MM.1S (cell line): Measurements from ENCODE around the gene HES2.
A peak's percentile ranks its signal among the peaks of the same experiment; 100 is the strongest.

ENCODE experiments used
- DNase-seq: peaks from one replicate; pipeline ENCODE4 v3.0.0-alpha.2; 2015
- H2AFZ ChIP-seq: fragments of 300-600 bp; sonication (generic); 2 replicates; pipeline ENCODE4 v1.6.0; 2016; ENCODE audit warnings: antibody characterized with exemption, low read length
- H3F3A ChIP-seq: fragments of 300-600 bp; sonication (generic); 2 replicates; pipeline ENCODE4 v1.6.1; 2016; ENCODE audit warnings: mild to moderate bottlenecking, antibody characterized with exemption, low read length, moderate library complexity, mixed read lengths; ENCODE audit not compliant: insufficient read depth
- H3K27ac ChIP-seq: fragments of 300-600 bp; sonication (generic); 2 replicates; pipeline ENCODE4 v1.5.1; 2016; ENCODE audit warnings: mild to moderate bottlenecking, low read length
- H3K27me3 ChIP-seq: fragments of 300-600 bp; sonication (generic); replicated peaks from 2 replicates; pipeline ENCODE4 v1.6.0; 2016; ENCODE audit warnings: low read length; ENCODE audit not compliant: insufficient read depth
- H3K36me3 ChIP-seq: fragments of 300-600 bp; sonication (generic); replicated peaks from 2 replicates; pipeline ENCODE4 v1.6.1; 2016; ENCODE audit warnings: mild to moderate bottlenecking, low read length, mixed read lengths; ENCODE audit not compliant: insufficient read depth
- H3K4me1 ChIP-seq: fragments of 300-600 bp; sonication (generic); 2 replicates; pipeline ENCODE4 v1.6.1; 2016; ENCODE audit warnings: low read length, mixed read lengths
- H3K4me2 ChIP-seq: fragments of 300-600 bp; sonication (generic); 2 replicates; pipeline ENCODE4 v1.6.0; 2016; ENCODE audit warnings: low read depth, low read length
- H3K4me3 ChIP-seq: fragments of 300-600 bp; sonication (generic); 2 replicates; pipeline ENCODE4 v1.5.1; 2016; ENCODE audit warnings: low read length, mixed read lengths
- H3K79me2 ChIP-seq: fragments of 300-600 bp; sonication (generic); 2 replicates; pipeline ENCODE4 v1.6.1; 2016; ENCODE audit warnings: mixed run types, low read length, mixed read lengths
- H3K9ac ChIP-seq: fragments of 300-600 bp; sonication (generic); 2 replicates; pipeline ENCODE4 v1.6.1; 2016; ENCODE audit warnings: low read length, mixed read lengths
- H3K9me2 ChIP-seq: fragments of 300-600 bp; sonication (generic); replicated peaks from 2 replicates; pipeline ENCODE4 v1.6.1; 2016; ENCODE audit warnings: mild to moderate bottlenecking, low read length, mixed read lengths; ENCODE audit not compliant: insufficient read depth
- H3K9me3 ChIP-seq: fragments of 300-600 bp; sonication (generic); replicated peaks from 2 replicates; pipeline ENCODE4 v1.6.1; 2016; ENCODE audit warnings: mild to moderate bottlenecking, low read length, mixed read lengths; ENCODE audit not compliant: insufficient read depth
- H4K20me1 ChIP-seq: fragments of 300-600 bp; sonication (generic); 2 replicates; pipeline ENCODE4 v1.6.1; 2016; ENCODE audit warnings: mild to moderate bottlenecking, low read length, moderate library complexity, mixed read lengths; ENCODE audit not compliant: insufficient read depth
- CTCF ChIP-seq: fragments of 300-600 bp; sonication (generic); IDR thresholded peaks from 2 replicates; pipeline ENCODE4 v1.5.1; 2016; ENCODE audit warnings: antibody characterized with exemption, low read length, mixed read lengths
- EZH2 ChIP-seq: fragments of 300-600 bp; sonication (generic); optimal IDR thresholded peaks from 2 replicates; pipeline ENCODE3; 2017; ENCODE audit warnings: low read depth, mild to moderate bottlenecking, antibody characterized with exemption, low read length, mixed read lengths
- EZH2phosphoT487 ChIP-seq: fragments of 300-600 bp; sonication (generic); IDR thresholded peaks from 2 replicates; pipeline ENCODE4 v1.6.1; 2018; ENCODE audit warnings: antibody characterized with exemption, low read length

Gene HES2

GRCh38 chr1:6414881-6415626 lies 4.7 kb downstream of the HES2 start:
- Histone ChIP-seq H4K20me1 (no peaks in the 10 kb centered on the region), H2AFZ (0 out of 2 replicates have a peak overlapping the region, but pooled peaks have one; percentile 29), H3K27me3 (peaks cover 76% of the 10 kb centered on the region), H3K27ac (no peak overlapping the region), H3K9me3 (no peaks in the 10 kb centered on the region), H3K79me2 (no peaks in the 10 kb centered on the region), H3K4me2 (peak overlapping the region; percentile 75), H3K4me1 (peaks cover 4% of the 10 kb centered on the region; the same call in 1 of the 2 replicates), H3K4me3 (peak overlapping the region; percentile 11), H3K9ac (no peak overlapping the region), H3F3A (peaks cover 5% of the 10 kb centered on the region; the same call in 1 of the 2 replicates), H3K36me3 (no peaks in the 10 kb centered on the region), H3K9me2 (no peaks in the 10 kb centered on the region)
- TF ChIP-seq EZH2phosphoT487 (no peak), EZH2 (no peak), CTCF (no peak)
- DNase-seq, result no peak

- Histone ChIP-seq H3F3A (peaks cover 5% of the 10 kb centered on the region; the same call in 1 of the 2 replicates), H3K4me1 (peaks cover 4% of the 10 kb centered on the region; the same call in 1 of the 2 replicates), H3K27ac (no peak overlapping the region), H4K20me1 (no peaks in the 10 kb centered on the region), H3K4me2 (peak overlapping the region; percentile 75), H3K9me2 (no peaks in the 10 kb centered on the region), H3K79me2 (no peaks in the 10 kb centered on the region), H2AFZ (0 out of 2 replicates have a peak overlapping the region, but pooled peaks have one; percentile 29), H3K9me3 (no peaks in the 10 kb centered on the region), H3K36me3 (no peaks in the 10 kb centered on the region), H3K27me3 (peaks cover 72% of the 10 kb centered on the region), H3K4me3 (peak overlapping the region; percentile 11), H3K9ac (no peak overlapping the region)
- peak; percentile 89 for DNase-seq
- TF ChIP-seq EZH2 (no peak), CTCF (peak; percentile 82)
Measured at GRCh38 chr1:6414443-6414844, 5.3 kb downstream of the HES2 start.

- Histone ChIP-seq H3K36me3 (no peaks in the 10 kb centered on the region), H3K4me2 (no peak overlapping the region), H2AFZ (no peak overlapping the region), H3K27ac (no peak overlapping the region), H3K9ac (no peak overlapping the region), H3K9me2 (no peaks in the 10 kb centered on the region), H3K9me3 (no peaks in the 10 kb centered on the region), H3F3A (peaks cover 5% of the 10 kb centered on the region; the same call in 1 of the 2 replicates), H3K79me2 (no peaks in the 10 kb centered on the region), H3K4me3 (no peak overlapping the region), H4K20me1 (no peaks in the 10 kb centered on the region), H3K27me3 (peaks cover 69% of the 10 kb centered on the region), H3K4me1 (peaks cover 4% of the 10 kb centered on the region; the same call in 1 of the 2 replicates)
- TF ChIP-seq EZH2, result no peak
- no peak for TF ChIP-seq EZH2phosphoT487
- no peak for TF ChIP-seq CTCF
- DNase-seq, result no peak
Measured at GRCh38 chr1:6412896-6413295, 6.8 kb downstream of the HES2 start.
